Stimulated activated CD8-positive, alpha-beta memory T cell treated with anti-CD3 and anti-CD28 coated beads, Interleukin-12 subunit alpha, Interleukin-12 subunit beta, amount 100 ng/mL, for 24 hours (primary cell): Measurements from ENCODE around the gene UNC13A.
A peak's percentile ranks its signal among the peaks of the same experiment; 100 is the strongest.

Experiments
- DNase-seq: peaks from one replicate; pipeline ENCODE4 v3.0.0-alpha.2; 2020; ENCODE audit errors: extremely low read depth

UNC13A gene

DNA sequence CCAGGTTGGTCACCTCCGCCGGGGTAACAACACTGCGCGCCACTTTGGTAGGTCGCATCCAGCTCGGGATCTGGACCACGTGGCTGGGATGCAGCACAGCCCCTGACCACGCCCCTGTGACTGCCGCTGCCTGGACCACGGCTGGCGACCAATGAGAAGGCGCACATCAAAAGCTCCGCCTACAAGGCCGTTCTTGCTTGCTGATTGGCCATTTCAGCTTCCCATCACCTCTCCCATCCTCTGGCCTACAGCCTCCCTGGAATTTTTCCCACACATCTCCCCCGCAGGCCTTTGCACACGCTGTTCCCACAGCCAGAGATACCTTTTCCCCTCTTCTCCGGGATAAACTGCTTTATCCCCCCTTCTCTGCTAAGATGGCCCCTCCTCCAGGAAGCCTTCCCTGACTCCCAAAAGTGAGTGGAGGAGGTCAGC, 18.6 kb upstream of the UNC13A start:
- no peak for DNase-seq

DNA sequence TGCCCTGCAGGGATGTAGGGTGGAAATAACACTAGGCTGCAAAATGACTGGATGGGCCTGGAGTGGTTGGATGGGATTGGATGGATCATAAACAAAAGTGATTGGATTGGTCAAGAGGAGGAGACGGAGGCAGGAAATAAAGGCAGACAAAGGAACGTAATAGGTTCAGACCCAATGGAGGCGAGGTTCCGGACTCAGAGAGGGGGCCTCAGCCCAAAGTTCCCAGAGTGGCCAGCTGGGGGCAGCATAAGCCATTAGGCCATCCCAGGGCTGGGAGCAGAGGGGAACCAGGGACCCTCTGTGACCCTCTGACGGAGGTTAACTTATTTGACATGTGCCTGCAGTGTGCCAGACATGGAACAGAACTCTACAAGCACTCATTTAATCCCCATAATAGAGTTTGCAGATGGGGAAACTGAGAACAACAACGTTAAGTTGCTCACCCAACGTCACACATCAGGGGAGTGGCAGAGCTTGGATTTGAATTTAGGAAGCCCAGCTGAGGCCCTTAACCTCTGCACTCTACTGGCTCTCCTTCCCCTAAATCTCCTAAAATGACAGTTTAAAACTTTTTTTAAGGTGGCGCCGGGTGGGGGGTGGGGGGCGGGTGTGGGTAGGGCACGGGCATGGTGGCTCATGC, 15.8 kb upstream of the UNC13A start:
- peak; percentile 52 for DNase-seq

DNA sequence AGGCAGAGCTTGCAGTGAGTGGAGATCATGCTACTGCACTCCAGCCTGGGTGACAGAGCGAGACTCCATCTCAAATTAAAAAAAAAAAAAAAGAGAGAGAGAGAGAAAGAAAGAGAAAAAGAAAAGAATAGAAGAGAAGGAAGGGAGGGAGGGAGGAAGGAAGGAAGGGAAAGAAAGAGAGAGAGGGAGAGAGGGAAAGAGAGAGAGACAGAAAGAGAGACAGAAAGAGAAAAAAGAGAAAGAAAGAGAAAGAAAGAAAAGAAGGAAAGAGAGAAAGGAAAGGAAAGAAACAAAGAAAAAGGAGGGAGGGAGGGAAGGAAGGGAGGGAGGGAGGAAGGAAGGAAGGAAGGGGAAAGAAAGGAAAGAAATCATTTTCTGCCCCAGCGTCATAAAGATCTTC, 7.0 kb upstream of the UNC13A start:
- no peak for DNase-seq

DNA sequence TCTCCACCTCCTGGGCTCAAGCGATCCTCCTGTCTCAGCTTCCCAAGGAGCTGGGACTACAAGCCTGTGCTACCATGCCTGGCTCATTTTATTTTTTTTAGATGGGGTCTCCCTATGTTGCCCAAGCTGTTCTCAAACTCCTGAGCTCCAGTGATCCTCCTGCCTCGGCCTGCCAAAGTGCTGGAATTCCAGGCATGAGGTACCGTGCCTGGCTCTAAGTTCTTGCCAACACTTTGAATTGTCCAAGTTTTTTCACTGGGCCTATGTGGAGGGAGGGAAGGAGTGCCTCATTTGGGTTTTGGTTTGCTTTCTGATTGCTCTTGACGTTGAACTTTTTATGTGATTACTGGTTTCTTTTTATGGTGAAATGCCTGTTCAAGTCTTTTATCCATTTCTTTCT, 4.4 kb upstream of the UNC13A start:
- no peak for DNase-seq

DNA sequence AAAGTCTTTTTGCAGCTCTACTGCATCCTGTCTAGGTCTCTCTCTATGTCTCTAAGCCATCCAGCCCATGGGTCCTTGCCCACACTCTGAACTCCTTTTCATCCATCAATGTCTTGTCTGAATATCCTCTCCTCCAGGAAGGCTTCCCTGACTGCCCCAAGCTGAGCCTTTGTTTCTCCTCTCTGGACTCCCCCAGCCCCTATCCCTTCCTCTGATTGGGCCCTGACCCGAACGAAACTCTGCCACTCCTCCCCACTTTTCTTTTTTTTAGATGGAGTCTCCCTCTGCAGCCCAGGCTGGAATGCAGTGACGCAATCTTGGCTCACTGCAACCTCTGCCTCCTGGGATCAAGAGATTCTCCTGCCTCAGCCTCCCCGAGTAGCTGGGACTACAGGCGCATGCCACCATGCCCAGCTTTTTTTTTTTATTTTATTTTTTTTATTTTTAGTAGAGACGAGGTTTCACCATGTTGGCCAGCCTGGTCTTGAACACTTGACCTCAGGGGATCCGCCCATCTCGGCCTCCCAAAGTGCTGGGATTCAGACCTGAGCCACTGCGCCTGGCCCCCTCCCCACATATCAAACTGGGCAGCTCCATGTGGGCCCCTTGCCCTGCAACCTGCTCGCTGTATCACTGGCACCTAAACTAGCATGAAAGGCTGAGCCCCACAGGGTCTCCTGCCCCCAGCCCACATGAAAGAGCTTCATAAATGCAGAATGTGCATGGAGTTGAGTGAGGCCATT, 870 bp upstream of the UNC13A start:
- no peak for DNase-seq

DNA sequence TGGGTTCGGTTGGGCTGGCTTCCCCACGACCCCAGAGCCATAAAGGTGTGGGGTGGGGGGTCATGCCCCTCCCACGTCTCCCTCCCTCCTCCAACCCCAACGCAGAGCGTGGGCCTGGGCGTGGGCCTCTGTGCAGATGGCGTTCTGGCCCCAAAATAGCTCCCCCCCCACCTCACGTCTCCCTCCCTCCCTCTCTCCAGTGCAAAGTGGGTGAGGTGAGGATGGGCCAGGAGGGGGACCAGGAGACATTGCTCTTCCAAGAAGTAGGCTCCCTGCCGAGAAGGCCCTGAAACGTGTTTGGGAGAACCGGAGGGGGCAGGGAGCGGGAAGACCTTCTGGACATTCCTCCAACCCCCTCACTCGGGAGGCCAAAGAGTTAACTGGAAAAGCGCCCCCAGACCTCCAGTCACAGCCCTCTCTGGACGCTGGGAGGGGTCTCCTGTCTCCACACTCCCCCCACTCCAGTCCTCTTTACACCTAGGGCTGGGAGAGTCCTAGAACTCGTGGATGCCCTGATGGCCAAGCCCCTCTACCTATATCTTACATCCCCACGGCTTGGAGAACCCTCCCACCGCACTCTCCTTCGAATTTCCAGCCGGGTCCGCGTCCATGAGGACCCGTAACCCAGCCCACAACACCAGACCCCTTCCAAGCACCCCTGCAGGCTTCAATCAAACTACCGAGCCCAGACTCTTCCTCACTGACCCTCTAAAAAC, 855 bp downstream of the UNC13A start:
- DNase-seq = no peak

DNA sequence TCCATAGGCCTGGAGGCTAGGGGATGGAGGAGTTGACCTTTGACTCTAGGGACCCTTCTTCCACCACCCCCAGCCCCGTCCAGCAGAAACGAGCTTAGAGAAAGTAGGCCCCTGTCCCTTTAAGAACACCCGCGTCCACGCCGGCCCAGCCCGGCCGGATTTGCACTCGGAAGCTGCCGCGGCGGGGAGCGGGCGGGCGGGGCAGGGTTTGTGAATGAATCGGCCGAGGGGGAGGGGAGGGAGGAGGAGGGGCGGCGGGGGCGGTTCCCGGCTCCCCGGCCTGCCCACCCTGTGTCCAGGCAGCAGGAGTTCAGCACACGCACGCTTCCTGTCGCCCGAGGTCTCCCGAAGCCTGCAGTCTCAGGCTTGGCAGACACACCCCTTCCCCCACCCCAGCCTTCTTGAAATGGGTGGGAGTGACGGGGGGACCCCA, 1.5 kb downstream of the UNC13A start:
- DNase-seq = no peak

DNA sequence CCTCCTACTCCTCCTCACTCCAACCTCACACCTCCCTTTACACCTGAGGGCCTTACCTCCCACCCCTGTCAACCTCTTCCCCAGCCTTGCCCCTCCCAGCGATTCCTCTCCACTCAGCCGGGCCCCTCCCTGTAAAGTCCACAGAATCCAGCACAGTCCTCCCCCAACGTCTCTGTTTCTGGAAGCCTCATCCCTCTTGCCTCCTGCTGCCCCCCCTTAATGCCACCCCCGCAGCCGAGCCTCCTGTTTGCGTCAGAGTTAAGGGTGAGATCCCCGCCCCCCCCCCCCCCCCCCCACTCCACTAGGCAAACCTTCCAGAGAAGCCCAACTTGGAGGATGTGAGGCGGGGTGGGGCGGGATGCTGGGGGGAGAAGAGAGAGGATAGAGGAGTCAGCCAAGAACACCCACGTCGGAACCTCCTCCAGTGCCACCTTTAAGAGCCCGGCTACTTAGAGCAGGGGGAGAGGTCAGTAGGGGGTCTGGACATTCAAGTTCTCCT, 2.1 kb downstream of the UNC13A start:
- DNase-seq = no peak

DNA sequence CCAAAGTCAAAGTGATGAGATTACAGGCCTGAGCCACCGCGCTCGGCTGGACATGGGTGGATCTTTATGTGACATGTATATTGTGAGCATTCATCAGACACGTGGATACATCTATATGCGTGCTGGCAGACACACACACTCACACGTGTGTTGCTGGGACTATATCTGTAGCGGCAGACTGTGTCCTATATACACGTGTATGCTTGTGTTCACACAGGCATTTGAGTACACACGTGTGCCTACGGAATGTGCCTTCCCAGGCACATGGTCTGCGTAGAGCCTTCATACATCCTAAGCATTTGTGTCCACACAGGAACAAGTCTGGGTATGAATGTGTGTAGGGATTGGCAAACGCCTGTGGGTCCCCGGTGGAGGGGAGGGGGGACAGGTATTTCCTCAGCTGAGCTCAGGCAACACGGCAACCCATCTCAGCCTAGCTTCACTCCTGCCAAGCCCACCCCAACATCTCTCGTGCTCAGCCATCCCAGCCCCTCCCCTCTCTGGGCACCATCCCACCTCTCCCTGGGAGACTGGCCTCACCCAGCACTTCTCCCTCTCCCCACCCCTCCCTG, 2.6 kb downstream of the UNC13A start:
- DNase-seq = no peak

DNA sequence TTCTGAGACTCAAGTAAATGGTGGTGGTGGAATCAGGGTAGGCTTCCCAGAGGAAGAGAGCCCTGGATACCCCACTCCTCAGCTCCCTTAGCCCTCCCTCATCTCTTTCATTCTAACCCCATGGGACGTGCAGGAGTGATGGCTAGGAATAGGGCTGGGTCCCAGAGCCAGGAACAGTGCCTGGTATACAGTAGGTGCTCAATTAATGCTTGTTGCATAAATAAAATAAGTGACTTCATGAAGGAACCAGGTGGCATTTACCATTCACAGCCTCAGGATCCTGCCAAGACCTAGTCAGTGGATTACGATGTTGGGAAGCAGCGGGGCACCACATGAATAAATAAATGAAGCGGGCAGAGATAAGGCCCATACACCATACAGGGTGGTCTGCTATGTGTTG, 3.9 kb downstream of the UNC13A start:
- DNase-seq = no peak

DNA sequence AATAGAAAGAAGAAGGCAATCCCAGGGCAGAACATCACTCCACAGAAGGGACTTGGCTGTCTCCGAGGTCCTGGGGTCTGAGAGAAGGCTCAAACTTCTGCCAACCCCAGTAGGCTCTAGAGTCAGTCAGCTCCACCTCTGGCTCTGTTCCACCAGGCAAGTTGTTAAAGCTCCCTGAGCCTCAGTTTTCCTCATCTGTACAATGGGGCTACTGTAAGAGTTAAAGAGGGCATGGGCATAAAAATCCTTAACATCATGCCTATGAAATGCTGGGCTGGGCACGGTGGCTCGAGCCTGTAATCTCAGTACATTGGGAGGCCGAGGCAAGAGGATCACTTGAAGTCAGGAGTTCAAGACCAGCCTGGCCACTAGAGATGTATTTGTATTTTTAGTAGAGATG, 5.1 kb downstream of the UNC13A start:
- no peak for DNase-seq

DNA sequence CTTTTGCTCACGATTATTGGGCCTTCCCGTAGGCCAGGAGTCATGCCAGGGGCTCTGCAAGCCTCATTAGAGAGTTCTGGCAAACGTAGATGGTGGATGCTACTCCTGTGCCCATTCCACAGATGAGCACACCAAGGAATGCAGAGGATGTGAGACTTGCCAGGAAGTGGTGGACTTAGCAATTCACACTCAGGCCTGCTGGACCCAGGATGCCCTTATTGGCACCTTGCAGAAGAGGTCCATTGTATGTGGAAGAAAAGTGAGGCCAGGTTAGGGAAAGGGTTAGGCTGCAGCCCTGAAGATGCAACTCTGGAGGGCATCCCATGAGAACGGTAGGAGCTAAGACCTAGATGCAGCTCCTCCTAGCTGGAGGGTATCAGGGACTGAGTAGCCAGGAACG, 5.9 kb downstream of the UNC13A start:
- no peak for DNase-seq

DNA sequence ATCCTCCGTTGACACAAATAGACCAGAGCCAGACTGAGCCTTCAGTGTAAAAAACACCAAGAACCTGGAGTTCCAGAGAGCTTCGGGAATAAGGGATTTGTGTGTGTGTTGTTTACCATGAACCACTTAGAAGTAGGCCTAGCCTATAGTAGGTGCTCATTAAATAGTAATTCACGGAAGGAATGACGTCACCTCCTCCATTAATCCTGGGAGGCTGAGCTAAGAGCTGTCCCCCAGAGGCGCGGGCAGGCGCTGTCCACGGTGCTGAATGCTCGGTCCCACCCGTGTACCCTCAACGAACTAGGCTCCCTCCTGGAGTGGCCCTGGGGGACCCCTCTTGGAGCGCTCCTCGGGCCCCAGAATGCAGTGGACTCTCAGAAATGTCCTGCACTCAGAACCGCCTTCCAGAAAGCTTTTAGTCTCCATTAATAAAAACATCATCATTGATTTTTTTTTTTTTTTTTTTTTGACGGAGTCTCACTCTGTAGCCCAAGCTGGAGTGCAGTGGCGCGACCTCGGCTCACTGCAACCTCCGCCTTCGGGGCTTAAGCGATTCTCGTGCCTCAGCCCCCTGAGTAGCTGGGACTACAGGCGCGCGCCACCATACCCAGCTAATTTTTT, 6.5 kb downstream of the UNC13A start:
- no peak for DNase-seq

DNA sequence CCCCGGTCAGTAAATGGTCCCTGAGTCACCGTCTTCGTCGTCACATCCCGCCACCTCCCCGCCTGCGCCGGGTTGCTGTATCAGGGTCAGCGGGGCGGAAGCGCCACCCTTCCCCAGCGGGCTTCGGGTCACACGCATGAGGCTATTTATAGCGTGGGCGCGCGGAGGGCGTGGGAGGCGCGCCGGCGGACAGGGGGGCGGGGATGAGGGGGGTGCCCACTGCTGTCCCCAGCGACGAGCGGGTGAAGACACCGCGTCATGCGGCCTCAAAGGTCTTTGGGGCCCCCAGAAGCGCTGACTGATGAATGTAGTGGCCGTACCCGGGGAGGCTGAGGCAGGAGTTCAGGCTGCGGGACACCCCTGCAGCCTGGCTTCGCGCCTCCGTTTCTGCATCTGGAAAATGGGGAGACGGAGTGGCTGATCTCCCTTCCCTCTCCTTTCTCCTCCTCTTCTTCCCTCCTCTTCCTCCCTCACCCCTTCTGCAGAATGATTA, 7.9 kb downstream of the UNC13A start:
- DNase-seq = no peak

DNA sequence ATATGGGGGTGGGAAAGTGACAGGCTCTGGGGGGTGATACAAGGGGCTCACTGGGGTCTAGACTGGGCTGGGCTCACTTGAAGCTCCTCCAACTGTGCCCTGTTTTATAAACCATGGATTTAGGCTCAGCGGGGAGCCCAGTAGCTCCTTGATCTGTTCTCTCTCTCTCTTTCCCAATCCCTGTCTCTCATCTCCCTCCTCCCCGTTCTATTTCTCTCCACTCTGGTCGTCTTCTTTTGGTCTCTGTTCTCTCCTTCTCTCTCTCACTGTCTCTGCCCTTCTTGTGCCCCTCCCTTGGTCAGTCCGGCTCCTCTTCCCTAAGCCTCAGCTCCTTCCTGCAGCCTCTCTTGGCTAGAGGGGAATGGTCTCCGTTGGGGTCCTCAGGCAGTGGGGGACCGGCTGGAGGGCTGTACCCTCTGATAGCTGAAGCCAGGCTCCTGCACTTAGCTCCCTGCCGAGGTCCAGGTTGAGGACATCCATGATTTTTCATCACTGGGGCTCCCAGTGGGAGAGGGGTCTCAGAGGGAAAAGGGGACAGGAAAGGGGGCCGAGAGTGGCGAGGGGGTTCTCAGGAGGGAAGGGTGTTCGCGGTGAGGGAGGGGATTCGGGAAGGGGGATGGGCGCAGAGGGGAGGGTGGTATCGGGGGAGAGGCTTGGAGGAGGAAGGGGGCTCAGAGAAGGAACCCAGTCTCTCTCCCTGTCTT, 8.5 kb downstream of the UNC13A start:
- no peak for DNase-seq

DNA sequence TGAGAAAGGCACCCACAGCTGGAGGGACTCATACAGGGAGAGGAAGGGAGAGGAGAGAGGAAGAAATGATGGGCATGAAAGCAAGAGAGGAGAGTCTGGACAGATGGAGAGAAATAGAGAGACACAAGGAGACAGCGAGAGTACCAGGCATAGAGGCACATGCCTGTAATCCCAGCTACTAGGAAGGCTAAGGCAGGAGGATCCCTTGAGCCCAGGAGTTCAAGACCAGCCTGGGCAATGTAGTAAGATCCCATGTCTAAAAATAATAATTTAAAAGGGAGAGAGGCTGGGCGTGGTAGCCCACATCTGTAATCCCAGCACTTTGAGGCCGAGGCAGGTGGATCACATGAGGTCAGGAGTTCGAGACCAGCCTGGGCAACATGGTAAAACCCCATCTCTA, 9.3 kb downstream of the UNC13A start:
- no peak for DNase-seq

DNA sequence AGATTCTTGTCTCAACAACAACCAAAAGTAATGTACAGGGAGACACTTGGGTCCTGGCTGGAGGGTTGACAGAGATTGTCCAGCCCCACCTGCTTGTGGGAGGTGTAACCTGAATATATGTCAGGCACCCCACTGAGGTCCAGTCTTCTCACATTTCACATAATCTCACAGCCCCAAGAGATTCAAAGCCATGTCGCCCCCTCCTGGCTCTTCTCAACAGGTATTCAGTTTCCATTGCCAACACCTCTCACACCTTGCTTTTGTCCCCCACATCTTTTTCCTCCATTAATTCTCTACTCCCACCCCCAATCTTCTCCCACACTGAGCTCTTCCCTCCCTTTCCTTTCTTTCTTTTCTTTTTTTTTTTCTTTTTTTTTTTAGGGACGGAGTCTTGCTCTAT, 11.2 kb downstream of the UNC13A start:
- no peak for DNase-seq

DNA sequence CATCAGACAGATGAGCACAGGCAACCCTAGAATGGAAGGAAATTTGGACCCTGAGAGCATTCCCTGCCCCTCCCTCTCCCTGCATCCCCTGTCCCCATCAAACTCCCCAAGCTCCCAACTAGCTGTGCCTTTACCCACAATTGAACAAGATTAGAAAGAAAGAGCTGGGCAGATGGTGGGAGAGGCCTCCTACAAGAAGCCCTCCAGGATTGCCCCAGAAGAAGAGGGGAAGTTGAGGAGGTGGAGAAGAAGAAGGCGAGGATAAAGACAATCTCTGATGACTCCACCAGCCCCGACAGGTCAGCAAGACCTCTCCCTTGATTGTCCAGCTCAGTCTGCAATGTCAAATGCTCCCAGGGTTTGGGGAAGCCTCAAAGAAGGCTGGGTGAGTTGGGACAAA, 11.9 kb downstream of the UNC13A start:
- DNase-seq = no peak

DNA sequence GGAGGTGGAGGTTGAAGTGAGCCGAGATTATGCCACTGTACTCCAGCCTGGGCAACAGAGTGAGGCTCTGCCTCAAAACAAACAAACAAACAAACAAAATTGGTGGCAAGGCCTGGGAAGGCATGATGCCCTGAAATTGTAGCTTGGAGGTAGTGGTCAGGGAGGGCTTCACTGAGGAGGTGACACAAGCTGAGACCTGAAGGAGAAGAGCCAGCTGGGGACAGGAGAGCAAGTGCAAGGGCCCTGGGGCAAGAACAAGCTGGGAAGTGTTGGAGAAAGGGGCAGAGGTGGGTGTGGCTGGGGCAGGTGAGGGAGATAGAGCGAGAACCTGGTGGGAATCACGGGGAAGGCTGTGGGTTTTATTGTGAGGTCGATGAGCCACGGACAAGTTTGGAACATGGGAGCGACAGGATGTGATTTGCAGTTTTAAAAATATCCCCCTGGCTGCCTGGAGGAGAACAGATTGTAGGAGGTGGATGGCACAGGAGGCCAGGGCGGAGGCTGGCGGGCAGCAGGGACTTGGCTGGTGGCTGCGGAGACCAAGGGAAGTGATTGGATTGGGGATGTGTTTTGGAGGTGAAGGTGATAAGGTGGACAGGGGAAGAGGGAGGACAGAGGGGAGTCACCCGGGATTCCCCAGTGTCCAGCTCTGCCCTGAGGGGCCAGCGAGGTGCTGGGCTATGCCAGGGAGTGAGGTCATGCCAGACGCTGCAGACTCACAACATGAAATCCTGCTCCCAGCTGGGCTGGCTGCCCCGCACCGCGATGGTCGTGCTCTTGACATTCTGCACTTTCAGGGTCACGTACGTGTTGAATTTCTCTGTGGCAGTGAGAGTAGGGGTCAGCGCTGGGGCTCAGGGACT, 14.0 kb downstream of the UNC13A start:
- no peak for DNase-seq

DNA sequence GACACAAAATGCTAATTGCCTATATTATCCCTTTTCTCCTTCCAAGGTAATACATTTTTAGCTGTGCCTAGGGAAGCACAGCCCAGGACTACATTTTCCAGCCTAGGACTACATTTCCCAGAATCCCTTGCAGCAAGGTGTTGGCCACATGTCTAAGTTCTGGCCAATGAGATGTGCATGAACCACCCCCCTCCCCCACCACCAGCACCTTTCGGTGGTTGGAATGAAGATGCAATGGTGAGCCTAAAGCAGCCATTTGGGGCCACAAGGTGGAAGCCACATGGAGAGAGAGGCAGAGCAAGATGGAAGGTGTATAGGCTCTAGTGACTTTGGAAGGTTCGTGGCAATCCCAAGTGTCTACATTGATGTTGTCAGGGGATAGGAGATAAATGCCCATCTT, 16.2 kb downstream of the UNC13A start:
- no peak for DNase-seq
